Spleen (tissue), 11 donors: ENCODE measurements around the gene NOXA1. TPM values are rescaled to one million over a fixed set of nuclear protein-coding genes. Genes with fewer than 3 reads are reported as not detected.
A peak's percentile ranks its signal among the peaks of the same experiment; 100 is the strongest.
"Not testable (repeated sequence)": the region's sequence is repeated elsewhere in the genome, so short reads cannot be mapped to it uniquely, and the experiment has no call there.

ENCODE experiments used
- DNase-seq: peaks from one replicate; pipeline ENCODE4 v3.0.0-alpha.2; 2020
- H3K27ac ChIP-seq, 8 donors: fragments of 200-600 bp; sonication (generic) in 7 of 8; 1 replicate in 4 of 8; 2 replicates in 4 of 8; pipeline versions ENCODE4 v1.5.0 to v1.8.0; 2016 to 2021; ENCODE audit warnings: inconsistent platforms in 4 of 8, mild to moderate bottlenecking in 4 of 8, moderate library complexity in 1 of 8
- H3K27me3 ChIP-seq, 7 donors: fragments of 200-600 bp; sonication (generic) in 6 of 7; replicated peaks in 1 of 7; 1 replicate in 4 of 7; 2 replicates in 3 of 7; pipeline versions ENCODE4 v1.5.0 to v1.8.0; 2016 to 2021; ENCODE audit warnings: inconsistent platforms in 3 of 7, mild to moderate bottlenecking in 1 of 7
- H3K36me3 ChIP-seq, 6 donors: fragments of 200-600 bp; sonication (generic) in 5 of 6; 1 replicate in 4 of 6; 2 replicates in 2 of 6; pipeline versions ENCODE4 v1.5.0 to v1.8.0; 2016 to 2021; ENCODE audit warnings: inconsistent platforms in 2 of 6
- H3K4me1 ChIP-seq, 6 donors: fragments of 200-600 bp; sonication (generic) in 5 of 6; 1 replicate in 3 of 6; 2 replicates in 3 of 6; pipeline versions ENCODE4 v1.5.0 to v1.8.0; 2016 to 2021; ENCODE audit warnings: inconsistent platforms in 3 of 6
- H3K4me3 ChIP-seq, 8 donors: fragments of 200-600 bp; sonication (generic) in 7 of 8; 1 replicate in 4 of 8; 2 replicates in 4 of 8; pipeline versions ENCODE4 v1.5.0 to v1.8.0; 2016 to 2021; ENCODE audit warnings: inconsistent platforms in 4 of 8, mild to moderate bottlenecking in 4 of 8, moderate library complexity in 2 of 8
- H3K9me3 ChIP-seq, 8 donors: fragments of 200-600 bp; sonication (generic) in 7 of 8; 1 replicate in 4 of 8; 2 replicates in 4 of 8; pipeline versions ENCODE4 v1.5.0 to v1.8.0; 2016 to 2021; ENCODE audit warnings: inconsistent platforms in 4 of 8
- CTCF ChIP-seq, 11 experiments: fragments of 200-600 bp in 7 of 11; fragments of 450-650 bp in 4 of 11; sonication (generic) in 4 of 11; IDR thresholded peaks in 8 of 11; conservative IDR thresholded peaks in 3 of 11; 1 replicate in 7 of 11; 2 replicates in 4 of 11; pipeline versions ENCODE4 v1.4.0 to v1.8.0; 2016 to 2021; ENCODE audit warnings: antibody characterized with exemption in 11 of 11, inconsistent platforms in 4 of 11, mild to moderate bottlenecking in 1 of 11
- POLR2A ChIP-seq, 3 donors: fragments of 450-650 bp; IDR thresholded peaks; one replicate each; pipeline ENCODE4 v1.5.1; 2017; ENCODE audit warnings: antibody characterized with exemption in 3 of 3, mild to moderate bottlenecking in 1 of 3
- POLR2AphosphoS5 ChIP-seq, 3 donors: sonication (generic); formaldehyde crosslinking; IDR thresholded peaks; one replicate each; pipeline ENCODE4 v1.5.1; 2017; ENCODE audit warnings: antibody characterized with exemption in 3 of 3
- WGBS, 5 donors: extraction: QIAGEN DNeasy Blood & Tissue Kit in 3 of 5; methylation state at CpG; one replicate each; pipeline versions ENCODE4 v1.1.5 to v1.1.7; 2013 to 2018; 5-methylcytosine and 5-hydroxymethylcytosine counted together
- intact Hi-C: fragments of 100-400 bp; cut with DNase I; formaldehyde crosslinking; loops from one replicate; pipeline ENCODE4 v1.15.0; 2023; ENCODE audit warnings: low total_unique reads
- polyA plus RNA-seq, 3 donors: library from polyadenylated mRNA; stranded (reverse); fragments of 200-250 nt; gene quantifications; one replicate each; pipeline ENCODE4 v1.2.1, GENCODE V29; 2013
- total RNA-seq, 7 donors: library from RNA; depleted of rRNA in 3 of 7; stranded (reverse); fragments of >200 nt in 3 of 7; fragmentation: NEBNext Ultra II Directional in 4 of 7; extraction: Animal tissue kit (Norgen Biotek cat#: 25700) in 4 of 7; gene quantifications; one replicate each; pipeline versions ENCODE4 v1.1.0 to v1.2.1, GENCODE V29; 2016 to 2021
- donor health status: healthy with polysubstance abuse.
- donor health status: DM: no; HTN: no; CAD: no; lungs with moderate emphysema.
- donor health status: DM: no; HTN: no; CAD: no.
- donor health status: Bipolar disorder and iron deficiency.
- donor health status: healthy.
- donor health status: DM: no; HTN: no; CAD: no.
- donor health status: DM: yes; HTN: yes; CAD: no.

The NOXA1 gene
- total and polyA plus RNA-seq, 10 donors: 1.9 to 15.0 (median 5.9) TPM

DNA sequence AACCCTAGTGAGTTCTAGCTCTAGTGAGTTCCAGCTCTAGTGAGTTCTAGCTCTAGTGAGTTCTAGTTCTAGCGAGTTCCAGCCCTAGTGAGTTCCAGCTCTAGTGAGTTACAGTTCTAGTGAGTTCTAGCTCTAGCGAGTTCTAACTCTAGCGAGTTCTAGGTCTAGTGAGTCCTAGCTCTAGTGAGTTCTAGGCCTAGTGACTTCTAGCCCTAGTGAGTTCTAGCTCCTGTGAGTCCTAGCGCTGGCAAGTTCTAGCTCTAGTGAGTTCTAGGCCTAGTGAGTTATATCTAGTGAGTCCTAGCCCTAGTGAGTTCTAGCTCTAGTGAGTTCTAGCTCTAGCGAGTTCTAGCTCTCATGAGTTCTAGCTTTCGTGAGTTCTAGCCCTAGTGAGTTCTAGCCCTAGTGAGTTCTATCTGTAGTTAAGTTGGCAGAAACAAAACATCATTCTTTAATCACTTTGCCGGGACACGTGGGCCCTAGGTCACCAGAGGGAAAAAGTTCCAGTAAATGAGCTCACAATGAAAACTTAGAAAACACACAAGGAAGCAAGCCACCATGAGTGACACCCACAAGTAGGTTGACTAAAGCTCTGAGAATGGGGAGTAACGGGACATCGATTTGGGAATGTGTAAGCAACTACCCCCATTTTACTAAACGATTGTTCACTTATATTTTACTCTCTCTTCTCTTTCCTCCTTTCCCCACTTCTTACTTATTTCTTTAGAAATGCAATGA lies 47.7 kb upstream of the NOXA1 start:
- no peak overlapping the region for H3K27ac ChIP-seq
- DNase-seq: no peak
- H3K4me3 ChIP-seq: no peak overlapping the region
- TF ChIP-seq POLR2AphosphoS5 (IDR thresholded peaks at IDR 0.05) (no peak), POLR2A (IDR thresholded peaks at IDR 0.05) (no peak), CTCF (IDR thresholded peaks at IDR 0.05 in 8 of 11, conservative IDR thresholded peaks at IDR 0.05 in 3 of 11) (no peak)
- peaks cover 0 to 8% (median 0%) of the 10 kb centered on the region in 8 donors for H3K9me3 ChIP-seq
- peaks cover 0 to 39% (median 4%) of the 10 kb centered on the region in 6 donors for H3K36me3 ChIP-seq
- intact Hi-C loops: no loop called here
- 93 to 97% (median 95%) methylated on average over 11 of the region's 11 CpGs for WGBS, 5 donors
- H3K4me1 ChIP-seq: no peaks in the 10 kb centered on the region
- no peaks in the 10 kb centered on the region for H3K27me3 ChIP-seq

DNA sequence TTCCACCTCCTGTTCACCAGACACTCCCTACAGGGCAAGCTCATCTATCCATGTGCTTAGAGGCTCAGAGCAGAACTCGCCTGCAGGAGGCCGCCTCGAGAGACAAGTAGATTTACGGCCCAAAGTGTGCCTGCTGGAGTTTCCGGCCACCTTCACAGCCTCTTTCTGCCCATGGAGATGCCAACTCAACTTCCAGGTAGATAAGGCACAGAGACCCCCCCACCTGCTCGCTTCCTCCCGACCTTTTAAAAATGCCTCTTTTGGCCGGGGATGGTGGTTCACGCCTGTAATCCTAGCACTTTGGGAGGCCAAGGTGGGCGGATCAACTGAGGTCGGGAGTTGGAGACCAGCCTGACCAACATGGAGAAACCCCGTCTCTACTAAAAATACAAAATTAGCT lies 46.8 kb upstream of the NOXA1 start:
- peaks cover 0 to 8% (median 0%) of the 10 kb centered on the region in 8 donors for H3K9me3 ChIP-seq
- TF ChIP-seq POLR2AphosphoS5 (IDR thresholded peaks at IDR 0.05): no peak
- no peak for TF ChIP-seq POLR2A (IDR thresholded peaks at IDR 0.05)
- TF ChIP-seq CTCF (IDR thresholded peaks at IDR 0.05 in 8 of 11, conservative IDR thresholded peaks at IDR 0.05 in 3 of 11): no peak
- peak; percentile 32 for DNase-seq
- WGBS, 5 donors: 91 to 97% (median 95%) methylated on average over 12 of the region's 12 CpGs
- H3K36me3 ChIP-seq: peaks cover 0 to 32% (median 4%) of the 10 kb centered on the region in 6 donors
- H3K4me1 ChIP-seq: no peaks in the 10 kb centered on the region
- no peak overlapping the region for H3K4me3 ChIP-seq
- intact Hi-C loops: no loop called here
- H3K27ac ChIP-seq: no peak overlapping the region
- H3K27me3 ChIP-seq: no peaks in the 10 kb centered on the region

DNA sequence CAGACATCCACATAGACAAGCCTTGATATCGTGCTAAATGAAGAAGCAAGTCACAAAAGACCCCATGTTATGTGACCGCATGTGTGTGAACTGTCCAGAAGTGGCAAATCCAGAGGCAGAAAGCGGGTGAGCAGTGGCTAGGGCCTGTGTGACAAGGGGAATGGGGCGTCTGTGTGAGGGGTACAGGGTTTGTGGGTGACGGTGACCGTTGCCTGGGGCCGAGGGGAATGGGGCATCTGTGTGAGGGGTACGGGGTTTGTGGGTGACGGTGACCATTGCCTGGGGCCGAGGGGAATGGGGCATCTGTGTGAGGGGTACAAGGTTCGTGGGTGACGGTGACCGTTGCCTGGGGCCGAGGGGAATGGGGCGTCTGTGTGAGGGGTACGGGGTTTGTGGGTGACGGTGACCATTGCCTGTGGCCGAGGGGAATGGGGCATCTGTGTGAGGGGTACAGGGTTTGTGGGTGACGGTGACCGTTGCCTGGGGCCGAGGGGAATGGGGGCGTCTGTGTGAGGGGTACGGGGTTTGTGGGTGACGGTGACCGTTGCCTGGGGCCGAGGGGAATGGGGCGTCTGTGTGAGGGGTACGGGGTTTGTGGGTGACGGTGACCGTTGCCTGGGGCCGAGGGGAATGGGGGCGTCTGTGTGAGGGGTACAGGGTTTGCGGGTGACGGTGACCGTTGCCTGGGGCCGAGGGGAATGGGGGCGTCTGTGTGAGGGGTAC lies 44.3 kb upstream of the NOXA1 start:
- H3K4me3 ChIP-seq, H3K9me3 ChIP-seq, intact Hi-C loops, H3K27ac ChIP-seq, H3K27me3 ChIP-seq: not testable (repeated sequence)
- peak; percentile 13 for DNase-seq
- Histone ChIP-seq H3K36me3 (peaks cover 0 to 11% (median 0%) of the 10 kb centered on the region in 6 donors), H3K4me1 (peaks cover 0 to 18% (median 6%) of the 10 kb centered on the region in 6 donors)
- WGBS, 5 donors: 83 to 94% (median 90%) methylated on average over 27 to 37 of the region's 37 CpGs

DNA sequence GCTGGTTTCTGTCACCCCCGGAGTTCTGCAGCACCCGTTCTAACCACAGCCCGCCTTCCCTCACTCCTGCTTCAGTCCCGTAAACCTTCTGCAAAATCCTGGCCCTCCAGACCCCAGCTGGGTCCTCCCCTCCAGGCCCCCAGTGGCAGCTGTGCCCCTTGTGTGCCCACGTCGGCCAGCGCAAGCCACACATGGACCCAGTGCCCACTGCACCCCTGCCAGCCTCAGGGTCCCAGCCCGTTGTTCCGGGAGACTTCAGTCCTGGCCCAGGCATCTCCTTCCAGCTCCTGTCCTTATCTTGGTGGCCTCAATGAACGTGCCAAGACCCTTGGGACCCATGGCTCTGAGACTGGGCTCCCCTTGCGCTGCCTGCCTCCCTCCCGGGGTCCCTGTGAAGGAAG lies 43.4 kb upstream of the NOXA1 start:
- peak; percentile 54 for DNase-seq
- Histone ChIP-seq H3K4me1 (peaks cover 0 to 18% (median 6%) of the 10 kb centered on the region in 6 donors), H3K27me3 (no peaks in the 10 kb centered on the region), H3K4me3 (no peak overlapping the region), H3K9me3 (peaks cover 0 to 8% (median 0%) of the 10 kb centered on the region in 8 donors), H3K36me3 (peaks cover 0 to 4% (median 0%) of the 10 kb centered on the region in 6 donors), H3K27ac (no peak overlapping the region)
- intact Hi-C loops: no loop called here
- WGBS, 5 donors: 85 to 98% (median 94%) methylated on average over 12 of the region's 12 CpGs
- TF ChIP-seq POLR2AphosphoS5 (IDR thresholded peaks at IDR 0.05) (peak in 1 of 3 donors; percentile 22), POLR2A (IDR thresholded peaks at IDR 0.05) (no peak), CTCF (IDR thresholded peaks at IDR 0.05 in 8 of 11, conservative IDR thresholded peaks at IDR 0.05 in 3 of 11) (no peak)
